ENCODE results near the gene PEX6. TPM values are rescaled to one million over a fixed set of nuclear protein-coding genes. Genes with fewer than 3 reads are reported as not detected.

Gene PEX6
- polyA plus RNA-seq, 1 of the 3 experiments (the other 2 are of a cell fraction), result 15.3 TPM

DNA sequence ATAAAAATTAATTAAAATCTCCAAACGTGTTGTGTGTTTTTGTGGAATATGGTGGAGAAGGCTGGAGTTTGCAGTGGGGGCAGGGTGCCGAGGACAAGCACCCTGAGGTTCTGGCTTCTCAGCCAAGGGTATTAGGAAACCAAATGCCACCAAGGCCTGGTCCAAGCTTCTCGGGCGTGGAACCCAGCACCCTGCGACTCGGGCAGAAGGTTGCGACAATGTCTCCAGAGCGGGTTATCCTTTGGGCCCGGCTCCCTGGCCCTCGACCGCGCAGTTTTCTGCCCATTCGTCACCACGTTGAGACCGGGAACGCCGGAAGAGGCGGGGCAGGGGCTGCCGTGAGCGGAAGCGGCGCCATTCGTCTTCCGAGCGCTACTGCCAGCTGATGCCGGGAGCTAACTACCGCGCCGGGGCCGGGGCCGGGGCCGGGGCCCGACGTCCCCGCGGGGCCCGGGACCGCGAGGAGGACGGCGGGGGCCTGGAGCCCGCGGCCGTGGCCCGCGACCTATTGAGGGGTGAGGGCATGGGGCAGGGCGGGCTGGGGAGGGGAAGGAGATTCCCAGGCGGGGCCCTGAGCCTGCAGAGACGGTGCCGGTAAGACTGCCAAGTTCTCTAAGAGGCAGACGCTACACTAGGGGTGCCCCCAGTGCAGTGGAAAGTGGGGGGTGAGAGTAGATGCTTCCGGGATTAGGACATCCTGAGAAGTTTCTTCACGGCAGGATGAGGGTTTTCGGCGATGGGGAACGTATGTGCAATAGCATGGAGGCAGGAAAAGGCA is 42.5 kb upstream of the PEX6 start, which contains the start of gene RRP36 (continued):
- TF ChIP-seq FOXM1 (IDR thresholded peaks at IDR 0.05; ENCODE audit: low read depth) (no peak), FOXJ3 (CRISPR knock-in tag; IDR thresholded peaks at IDR 0.05) (no peak), EP300 (IDR thresholded peaks at IDR 0.05; ENCODE audit: borderline replicate concordance in 1 of 2, low read depth in 1 of 2, low read length in 1 of 2) (no peak), PBX3 (IDR thresholded peaks at IDR 0.05) (peak; percentile 62)
- TF ChIP-seq, protein P1, sequence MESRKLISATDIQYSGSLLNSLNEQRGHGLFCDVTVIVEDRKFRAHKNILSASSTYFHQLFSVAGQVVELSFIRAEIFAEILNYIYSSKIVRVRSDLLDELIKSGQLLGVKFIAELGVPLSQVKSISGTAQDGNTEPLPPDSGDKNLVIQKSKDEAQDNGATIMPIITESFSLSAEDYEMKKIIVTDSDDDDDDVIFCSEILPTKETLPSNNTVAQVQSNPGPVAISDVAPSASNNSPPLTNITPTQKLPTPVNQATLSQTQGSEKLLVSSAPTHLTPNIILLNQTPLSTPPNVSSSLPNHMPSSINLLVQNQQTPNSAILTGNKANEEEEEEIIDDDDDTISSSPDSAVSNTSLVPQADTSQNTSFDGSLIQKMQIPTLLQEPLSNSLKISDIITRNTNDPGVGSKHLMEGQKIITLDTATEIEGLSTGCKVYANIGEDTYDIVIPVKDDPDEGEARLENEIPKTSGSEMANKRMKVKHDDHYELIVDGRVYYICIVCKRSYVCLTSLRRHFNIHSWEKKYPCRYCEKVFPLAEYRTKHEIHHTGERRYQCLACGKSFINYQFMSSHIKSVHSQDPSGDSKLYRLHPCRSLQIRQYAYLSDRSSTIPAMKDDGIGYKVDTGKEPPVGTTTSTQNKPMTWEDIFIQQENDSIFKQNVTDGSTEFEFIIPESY (IDR thresholded peaks at IDR 0.05; ENCODE audit: borderline replicate concordance, low read depth), result no peak
- TF ChIP-seq, protein P2, sequence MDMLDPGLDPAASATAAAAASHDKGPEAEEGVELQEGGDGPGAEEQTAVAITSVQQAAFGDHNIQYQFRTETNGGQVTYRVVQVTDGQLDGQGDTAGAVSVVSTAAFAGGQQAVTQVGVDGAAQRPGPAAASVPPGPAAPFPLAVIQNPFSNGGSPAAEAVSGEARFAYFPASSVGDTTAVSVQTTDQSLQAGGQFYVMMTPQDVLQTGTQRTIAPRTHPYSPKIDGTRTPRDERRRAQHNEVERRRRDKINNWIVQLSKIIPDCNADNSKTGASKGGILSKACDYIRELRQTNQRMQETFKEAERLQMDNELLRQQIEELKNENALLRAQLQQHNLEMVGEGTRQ (IDR thresholded peaks at IDR 0.05; ENCODE audit: borderline replicate concordance, low read depth, low read length), result no peak

DNA sequence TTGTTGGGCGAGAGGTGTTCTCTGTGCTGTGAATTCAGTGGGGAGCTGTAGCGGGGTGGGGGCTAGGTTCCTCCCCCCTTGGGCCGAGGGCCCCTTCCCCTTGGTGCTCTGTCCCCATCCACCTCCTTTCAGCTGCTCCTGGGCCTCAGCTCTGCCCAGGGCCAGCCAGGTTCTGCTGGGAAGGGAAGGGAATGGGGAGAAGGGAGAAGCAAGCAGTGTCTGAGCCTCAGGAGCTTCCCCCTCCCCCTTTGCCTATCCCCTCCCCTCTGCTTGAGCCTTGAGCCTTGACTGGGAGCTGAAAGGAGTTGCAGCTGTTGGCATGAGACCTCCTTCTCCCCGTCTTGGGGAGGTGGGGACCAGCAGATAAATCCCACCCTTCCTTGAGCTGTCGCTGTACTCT is 41.9 kb upstream of the PEX6 start:
- peaks cover 22% of the 10 kb centered on the region for H4K20me1 ChIP-seq (ENCODE audit: insufficient read depth)
- peak overlapping the region; percentile 88 for H2AFZ ChIP-seq (ENCODE audit: low read depth)
- H3K27me3 ChIP-seq (ENCODE audit: insufficient read depth), result no peaks in the 10 kb centered on the region
- H3K36me3 ChIP-seq (replicated peaks in 1 of 2; ENCODE audit: control insufficient read depth in 1 of 2, insufficient read depth in 2 of 2, low read length in 1 of 2), result peaks cover 49 to 50% of the 10 kb centered on the region in 2 experiments
- H3K4me3 ChIP-seq (ENCODE audit: low read depth in 2 of 2, low read length in 1 of 2), result peak overlapping the region; percentile 83 to 95; a peak in 3 of 4 replicates
- whole genome bisulfite sequencing (ENCODE audit: low lambda C conversion rate), result 61% methylated on average over 5 of the region's 5 CpGs
- H3K79me2 ChIP-seq (ENCODE audit: insufficient read depth), result peaks cover 69% of the 10 kb centered on the region
- ChIA-PET CTCF (interaction anchor here (0.7 to 1.8 kb wide), 5 partner anchors 120 to 208 kb away, joined by 3 to 8 read pairs (median 4); partner anchors contain the start of gene DNPH1), POLR2A (interaction anchor here (0.8 to 1.8 kb wide), 8 partner anchors 11 to 150 kb away, joined by 3 to 8 read pairs (median 4); partner anchors contain the start of genes CUL7, KLC4, MRPL2 and SRF)
- TF ChIP-seq NRF1 (IDR thresholded peaks at IDR 0.05; ENCODE audit: low read depth, low read length), result no peak
- peak overlapping the region; percentile 76; the same call in 1 of the 2 replicates for H3K9ac ChIP-seq
- peak; percentile 48 for DNase-seq
- H3K9me3 ChIP-seq, result no peaks in the 10 kb centered on the region
- peak overlapping the region; percentile 78 to 90 for H3K27ac ChIP-seq (ENCODE audit: low read depth in 2 of 2, low read length in 1 of 2)
- peak overlapping the region; percentile 73; the same call in 1 of the 2 replicates for H3K4me2 ChIP-seq
- peaks cover 12 to 30% of the 10 kb centered on the region in 2 experiments; a peak in 3 of 4 replicates for H3K4me1 ChIP-seq (ENCODE audit: control insufficient read depth in 1 of 2, insufficient read depth in 2 of 2, low read depth in 1 of 2, low read length in 1 of 2)
- H3K9me2 ChIP-seq, result no peaks in the 10 kb centered on the region
- H3F3A ChIP-seq (replicated peaks; ENCODE audit: insufficient read depth), result peaks cover 41% of the 10 kb centered on the region

Measured in SK-N-SH (cell line).